Activated CD8-positive, alpha-beta memory T cell treated with anti-CD3 and anti-CD28 coated beads for 48 hours (primary cell): ENCODE data around the gene SNCAIP.

Experiments
- DNase-seq, 3 experiments: peaks; one replicate each; pipeline ENCODE4 v3.0.0-alpha.2; 2020; ENCODE audit warnings: low read depth in 2 of 3, low spot score in 2 of 3

Gene SNCAIP

DNA sequence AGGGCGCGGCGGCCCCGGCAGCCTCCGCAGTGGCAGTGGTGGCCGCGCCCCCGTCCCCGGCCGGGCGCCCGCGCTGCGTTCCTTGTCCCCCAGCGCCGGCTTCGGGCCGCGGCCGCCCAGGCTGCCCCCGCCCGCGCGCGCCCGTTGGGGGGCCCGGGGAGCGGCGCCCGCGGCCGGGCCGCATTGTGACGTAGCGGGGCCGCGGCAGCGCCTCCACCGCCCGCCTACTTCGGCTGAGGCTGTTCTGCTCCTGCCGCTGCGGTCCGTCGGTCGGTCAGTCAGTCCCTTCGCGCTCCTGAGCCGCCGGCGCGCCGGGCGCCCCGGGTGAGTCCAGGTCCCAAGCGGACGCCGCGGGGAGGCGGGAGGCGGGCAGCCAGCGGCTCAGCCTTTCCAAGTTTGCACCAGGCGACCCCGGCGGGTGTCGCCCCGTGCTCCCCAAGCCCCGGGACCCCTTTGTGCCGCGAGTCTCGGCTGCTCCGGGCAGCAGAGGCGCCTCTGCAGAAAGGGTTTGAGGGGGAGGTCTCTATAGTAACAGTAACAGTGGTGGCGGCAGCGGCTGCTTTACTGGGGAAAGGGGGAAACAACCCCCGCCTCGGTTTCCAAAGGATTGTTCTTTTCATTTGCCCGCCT lies at the start of gene SNCAIP:
Gene SNCAIP (plus strand): TSS at position 277 of the 630 bp plus-strand sequence. CDS start 78,898 bp downstream, outside the sequence.
- no peak for DNase-seq

GRCh38 chr5:122263352-122264030 lies 48.5 kb upstream of the SNCAIP start:
- DNase-seq, result no peak

DNA sequence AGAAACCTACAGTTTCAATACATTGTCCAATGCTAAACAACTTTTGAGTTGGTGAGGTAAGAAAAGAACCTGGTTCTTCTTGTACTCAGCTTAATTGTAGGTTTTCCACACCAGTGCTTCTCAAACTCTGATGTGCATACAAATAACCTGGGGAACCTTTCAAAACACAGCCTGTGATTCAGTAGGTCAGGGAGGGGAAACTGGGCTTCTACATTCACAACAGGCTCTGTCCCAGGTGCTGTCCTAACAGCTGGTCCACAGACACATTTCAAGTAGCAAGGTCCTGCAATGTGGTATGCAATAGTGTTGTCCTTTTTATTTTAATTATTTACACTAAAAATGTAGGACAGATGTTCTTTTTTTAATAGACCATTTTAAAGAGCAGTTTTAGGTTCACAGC lies 47.4 kb upstream of the SNCAIP start:
- no peak for DNase-seq

DNA sequence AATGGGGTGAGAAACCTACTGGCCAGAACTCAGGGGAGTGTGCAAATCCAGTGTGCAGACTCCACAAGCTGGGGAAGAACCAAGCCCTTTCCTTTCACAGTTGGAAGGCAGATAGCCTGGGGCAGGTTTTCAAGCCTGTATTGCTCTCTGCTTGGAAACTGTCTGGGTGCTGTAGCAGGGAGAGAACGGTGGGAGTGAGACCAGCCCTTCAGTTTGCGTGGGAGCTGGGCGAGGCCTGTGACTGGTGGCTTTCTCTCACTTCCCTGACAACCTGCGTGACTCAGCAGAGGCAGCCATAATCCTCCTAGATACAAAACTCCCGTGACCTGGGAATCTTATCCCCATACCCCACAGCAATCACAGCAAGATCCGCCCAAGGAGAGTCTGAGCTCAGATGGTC lies 44.9 kb upstream of the SNCAIP start:
- no peak for DNase-seq

DNA sequence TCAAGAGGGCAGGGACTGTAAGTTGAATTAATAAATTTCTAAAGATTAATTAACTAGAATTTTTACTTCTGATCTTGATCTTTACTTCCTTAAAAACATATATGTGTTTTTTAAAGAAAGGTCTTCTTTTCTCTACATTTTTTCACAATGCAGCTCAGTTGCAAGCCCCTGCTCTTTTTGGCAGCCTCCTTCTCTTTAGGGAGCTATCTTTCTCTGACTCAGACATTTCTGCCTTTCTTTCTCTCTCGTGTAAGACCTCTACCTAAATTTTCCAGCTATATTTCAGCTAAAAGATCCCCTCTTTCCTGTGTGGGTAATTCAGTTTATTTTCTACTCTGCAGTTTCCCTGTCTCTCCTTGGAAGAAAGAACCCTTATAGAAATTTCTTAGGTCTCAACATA lies 38.3 kb upstream of the SNCAIP start:
- no peak for DNase-seq

- DNase-seq, result no peak
These were observed 28.4 kb upstream of the SNCAIP start for GRCh38 chr5:122283592-122283991.

DNA sequence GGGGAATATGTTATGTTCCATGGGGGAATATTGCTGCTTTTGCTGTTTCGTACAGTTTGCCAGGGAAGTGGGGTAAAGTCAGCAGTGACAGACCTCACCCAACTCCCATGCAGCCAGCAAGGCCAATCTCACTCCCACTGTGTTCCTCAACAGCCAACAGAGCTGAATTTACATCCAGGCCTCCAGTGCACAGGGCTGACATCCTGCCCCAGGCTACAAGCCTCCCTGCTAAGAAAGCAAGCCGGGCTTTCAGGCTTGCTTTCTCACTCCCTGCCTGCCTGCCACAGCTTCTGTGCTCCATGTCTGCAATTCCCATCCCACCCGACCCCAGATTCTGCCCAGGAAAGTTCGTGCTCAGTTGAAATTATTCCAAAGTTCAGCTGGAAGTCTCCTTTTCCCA lies 25.5 kb upstream of the SNCAIP start:
- DNase-seq, result no peak

DNA sequence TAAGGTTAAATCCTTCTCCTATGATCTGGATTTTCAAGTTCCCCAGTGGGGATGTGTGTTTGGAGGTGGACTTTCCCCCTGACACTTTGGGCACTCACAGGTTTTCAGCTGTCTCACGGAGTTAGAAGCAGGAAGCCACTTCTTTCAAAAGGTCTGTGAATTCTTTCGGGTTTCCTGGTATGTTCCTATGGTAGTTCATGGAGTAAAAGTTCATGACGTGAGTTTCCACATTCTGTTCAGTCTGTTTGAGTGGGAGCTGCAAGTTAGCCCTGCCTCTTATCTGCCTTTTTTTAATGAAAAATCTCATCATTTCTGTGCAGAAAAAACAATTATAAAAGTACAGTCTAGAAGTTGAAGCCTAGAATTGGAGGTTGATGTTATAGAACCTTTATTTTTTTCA lies 24.9 kb upstream of the SNCAIP start:
- no peak for DNase-seq

DNA sequence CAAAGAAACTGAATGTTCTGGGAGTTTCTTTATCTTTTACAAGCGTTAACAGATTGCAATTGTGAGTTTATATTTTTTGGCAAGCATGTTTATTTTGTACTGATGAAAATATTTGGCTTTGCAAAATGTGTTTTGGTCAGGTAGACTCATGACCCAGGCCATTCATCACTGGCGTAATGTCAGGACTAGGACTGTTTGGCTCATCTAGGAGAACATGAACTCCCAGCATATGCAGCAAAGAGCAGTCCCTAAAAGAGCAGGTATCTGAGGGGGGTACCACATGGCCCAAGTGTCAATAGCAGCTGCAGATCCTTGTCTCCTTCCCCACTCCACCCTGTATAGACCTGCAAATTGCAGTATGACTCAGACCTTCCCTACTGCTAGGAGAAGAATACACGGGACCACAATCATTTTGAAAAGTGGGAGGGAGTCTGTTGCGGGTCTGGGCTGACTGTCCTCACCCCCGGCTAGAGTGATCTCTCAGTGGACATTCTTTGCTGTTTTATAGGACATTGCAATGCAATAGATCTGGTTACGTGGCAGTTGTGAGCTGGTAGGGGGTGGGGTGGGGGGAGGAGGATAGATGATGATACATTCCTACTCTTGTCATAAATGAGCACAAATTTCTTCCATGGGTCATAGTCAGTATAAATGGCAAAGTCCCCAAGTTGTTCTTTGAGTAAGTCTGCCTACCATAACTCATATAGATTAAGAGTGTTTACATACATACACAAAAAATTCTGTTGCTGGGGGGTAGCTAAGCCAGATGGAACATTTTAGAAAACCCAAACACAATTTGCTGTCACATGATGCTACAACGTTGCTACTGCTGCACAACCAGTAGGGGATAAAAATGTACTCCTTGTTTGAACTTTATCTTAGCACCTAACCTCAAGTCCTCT lies 20.8 kb upstream of the SNCAIP start:
- no peak for DNase-seq

- no peak for DNase-seq
These were observed 19.7 kb upstream of the SNCAIP start for GRCh38 chr5:122292332-122292731.

GRCh38 chr5:122295138-122295537 lies 16.9 kb upstream of the SNCAIP start:
- DNase-seq, result no peak

- DNase-seq, result no peak
These were observed 15.2 kb upstream of the SNCAIP start for GRCh38 chr5:122296871-122297270.

DNA sequence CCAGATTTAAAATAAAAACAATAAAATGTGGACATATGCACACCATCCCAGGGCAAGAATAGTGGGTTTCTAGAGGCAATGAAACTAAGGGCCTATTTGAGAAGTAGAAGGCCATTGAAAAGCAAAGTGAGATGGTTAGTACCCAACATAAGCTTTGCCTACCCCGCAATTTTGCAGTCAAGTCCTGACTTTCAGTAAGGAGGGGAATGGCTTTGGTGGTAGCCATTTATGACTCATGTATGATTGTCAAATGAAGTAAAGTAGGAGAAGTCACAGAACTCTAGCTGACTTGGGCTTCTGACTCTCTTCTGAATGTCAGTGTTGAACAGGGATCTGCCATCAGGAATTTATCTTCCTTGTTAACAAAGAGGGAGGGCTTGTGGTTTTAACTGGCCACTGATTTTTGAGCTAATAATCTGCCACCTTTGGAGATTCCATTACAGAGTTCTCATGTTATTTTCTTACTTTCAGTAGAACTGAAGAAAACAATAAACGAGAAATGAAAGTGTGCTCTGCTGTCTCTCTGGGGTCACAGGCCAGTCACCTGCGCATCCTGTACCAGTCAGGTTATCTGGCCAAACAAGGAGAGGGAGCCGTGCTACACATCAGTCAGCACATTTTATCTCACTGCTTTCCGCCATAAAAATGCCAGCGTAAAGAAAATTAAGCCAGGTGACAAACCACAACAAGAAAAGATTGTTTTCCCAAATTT lies 14.3 kb upstream of the SNCAIP start:
- no peak for DNase-seq

GRCh38 chr5:122300374-122300773 lies 11.7 kb upstream of the SNCAIP start:
- no peak for DNase-seq

DNA sequence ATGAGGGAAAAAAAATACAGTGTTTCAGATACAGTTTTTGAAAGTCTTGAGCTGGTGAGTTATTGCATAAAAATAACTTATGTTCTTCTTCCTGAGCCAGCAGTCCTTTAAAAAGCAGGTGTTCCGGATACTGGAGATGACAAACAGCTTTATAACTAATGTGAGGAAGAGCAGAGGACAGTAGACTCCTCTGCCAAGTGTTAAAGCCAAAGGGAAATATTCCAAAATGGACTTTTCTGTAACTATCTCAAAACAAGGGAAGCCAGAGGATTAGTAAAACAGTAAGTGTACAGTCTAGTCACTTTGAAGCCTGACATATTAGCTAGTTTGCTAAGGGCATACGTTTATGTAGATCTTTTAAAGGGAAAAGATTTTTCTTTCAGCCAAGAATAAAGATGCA lies 11.0 kb upstream of the SNCAIP start:
- no peak for DNase-seq

- DNase-seq, result no peak
These were observed 7.4 kb upstream of the SNCAIP start for GRCh38 chr5:122304471-122305215.

DNA sequence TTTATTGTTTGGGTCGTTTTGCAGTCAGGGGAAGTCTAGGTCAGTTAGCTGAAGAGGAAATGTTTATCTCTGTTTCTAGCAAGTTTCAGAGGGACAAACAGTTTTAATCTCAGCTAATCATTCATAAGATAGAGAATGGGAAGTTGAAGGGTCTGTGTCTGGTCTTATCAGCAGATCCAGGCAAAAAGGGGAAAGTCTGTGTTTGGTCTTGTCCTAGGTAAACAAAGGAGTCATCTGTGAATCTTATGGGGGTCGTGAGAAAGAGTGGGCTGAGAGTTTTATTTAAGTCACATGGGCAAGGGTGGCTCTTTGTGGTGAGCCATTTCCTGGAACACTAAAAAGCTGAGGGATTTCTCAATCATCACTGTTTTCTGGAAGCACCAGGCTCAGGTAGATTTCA lies 5.6 kb upstream of the SNCAIP start:
- DNase-seq, result no peak

- no peak for DNase-seq
These were observed 1.1 kb upstream of the SNCAIP start for GRCh38 chr5:122310889-122311288.

GRCh38 chr5:122311497-122311960 lies 508 bp upstream of the SNCAIP start:
- DNase-seq, result no peak

- no peak for DNase-seq
These were observed 762 bp downstream of the SNCAIP start for GRCh38 chr5:122312591-122313406.
